ENCODE results near the gene FKBP3.
"Not testable (repeated sequence)": the region's sequence is repeated elsewhere in the genome, so short reads cannot be mapped to it uniquely, and the experiment has no call there.

The FKBP3 gene

DNA sequence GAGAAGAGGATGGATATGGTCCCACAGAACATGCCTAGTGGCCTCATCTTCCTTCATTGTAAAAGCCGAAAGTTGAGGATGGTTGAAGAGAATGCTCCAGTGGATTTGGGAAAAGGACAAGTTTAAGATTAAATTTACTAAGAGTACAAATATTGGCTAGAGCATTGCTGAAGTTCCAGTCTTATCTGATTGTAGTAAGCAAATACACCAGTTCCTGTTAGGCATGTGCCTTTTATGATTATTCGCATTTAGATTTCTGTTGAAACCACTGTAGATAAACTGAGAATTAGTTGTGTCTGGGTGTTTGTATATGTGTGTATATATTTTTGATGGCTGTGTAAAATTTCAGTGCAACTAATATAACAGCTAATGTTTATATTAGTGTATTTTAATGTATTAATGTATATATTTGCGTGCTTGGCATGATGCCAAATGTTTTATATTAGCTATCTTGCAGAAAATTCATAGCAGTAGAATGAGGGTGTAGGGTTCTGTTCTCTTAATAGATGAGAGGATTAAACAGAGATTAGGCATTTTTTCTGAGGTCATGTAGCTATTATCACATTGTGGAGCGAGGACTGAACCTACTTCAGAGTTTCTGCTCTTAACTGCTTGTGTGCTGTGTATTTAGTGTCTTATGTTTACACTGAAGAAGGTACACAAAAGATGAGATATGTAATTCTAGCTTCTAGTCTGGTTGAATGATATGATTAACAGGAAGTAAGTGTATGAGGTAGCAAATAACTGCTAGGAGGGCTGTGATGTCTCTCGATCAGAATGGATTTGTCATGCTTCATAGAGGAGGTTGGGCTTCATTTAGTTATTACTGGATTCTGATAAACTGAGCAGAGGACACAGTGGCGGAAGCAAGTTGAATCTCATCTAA, 21.1 kb downstream of the FKBP3 start:
- no peak for DNase-seq

DNA sequence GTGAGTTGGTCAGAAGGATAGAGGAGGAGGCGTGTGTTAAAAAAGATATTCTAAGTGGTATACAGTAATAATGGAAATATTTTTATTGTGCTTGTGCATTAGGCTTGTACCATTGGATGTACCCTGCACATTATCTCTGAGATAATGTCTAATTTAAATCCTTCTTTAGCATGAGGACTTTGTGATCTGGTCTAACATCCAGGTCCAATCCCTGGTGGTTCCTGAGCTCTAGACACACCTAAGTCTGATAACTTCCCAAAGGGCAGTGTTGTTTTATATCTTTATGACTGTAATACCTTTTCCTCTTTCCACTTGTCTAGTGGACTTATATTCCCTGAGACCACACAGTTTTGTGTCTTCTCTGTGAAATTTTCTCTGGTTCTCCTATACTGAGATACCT, 29.7 kb downstream of the FKBP3 start:
- no peak for DNase-seq

DNA sequence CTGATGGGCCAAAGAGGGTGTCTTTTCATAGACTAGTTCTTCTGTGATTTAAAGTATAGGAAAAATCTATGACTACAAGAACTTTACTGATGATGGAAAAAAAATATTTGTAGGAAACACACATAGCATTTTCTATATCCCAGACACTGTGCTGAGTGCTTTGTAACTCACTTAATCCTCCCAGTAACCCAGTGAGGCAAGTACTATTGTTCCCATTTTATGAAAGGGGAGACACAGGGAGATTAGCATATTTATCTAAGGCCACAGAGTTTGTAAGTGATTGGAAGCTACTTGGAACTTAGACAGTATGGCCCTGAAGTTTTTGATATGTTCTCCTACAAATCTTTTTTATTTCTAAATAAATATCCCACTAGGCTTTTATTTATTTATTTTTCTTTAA, 30.5 kb downstream of the FKBP3 start:
- DNase-seq: no peak

DNA sequence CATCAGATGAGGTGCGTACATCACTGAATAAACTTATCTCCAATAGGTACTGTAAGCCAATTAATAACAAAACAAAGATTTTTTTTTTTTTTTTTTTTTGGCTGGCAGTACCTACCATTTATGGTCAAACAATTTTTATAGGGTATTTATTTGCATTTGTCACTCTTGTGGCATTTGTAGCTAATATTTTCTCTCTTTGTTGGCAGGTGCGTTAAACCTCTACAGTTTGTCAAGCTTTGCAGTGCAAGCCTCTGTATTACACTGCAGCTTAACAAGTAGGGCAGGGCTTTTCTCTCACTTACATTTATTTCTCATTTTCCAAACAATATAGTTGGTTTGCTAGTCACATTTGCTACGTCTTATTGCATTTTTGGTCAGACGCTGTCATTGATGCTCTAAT, 38.1 kb downstream of the FKBP3 start:
- DNase-seq: no peak

DNA sequence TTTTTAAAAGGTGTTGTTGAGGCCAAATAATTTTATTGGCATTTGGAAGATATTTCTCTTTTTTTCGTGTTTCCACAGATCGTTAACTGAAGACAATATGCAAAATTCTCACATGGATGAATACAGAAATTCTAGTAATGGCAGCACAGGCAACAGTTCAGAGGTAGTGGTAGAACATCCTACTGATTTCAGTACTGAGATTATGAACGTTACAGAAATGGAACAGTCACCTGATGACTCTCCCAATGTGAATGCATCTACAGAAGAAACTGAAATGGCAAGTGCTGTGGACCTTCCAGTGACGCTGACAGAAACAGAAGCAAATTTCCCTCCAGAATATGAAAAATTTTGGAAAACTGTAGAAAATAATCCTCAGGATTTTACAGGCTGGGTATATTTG, 39.1 kb downstream of the FKBP3 start:
- DNase-seq: no peak

DNA sequence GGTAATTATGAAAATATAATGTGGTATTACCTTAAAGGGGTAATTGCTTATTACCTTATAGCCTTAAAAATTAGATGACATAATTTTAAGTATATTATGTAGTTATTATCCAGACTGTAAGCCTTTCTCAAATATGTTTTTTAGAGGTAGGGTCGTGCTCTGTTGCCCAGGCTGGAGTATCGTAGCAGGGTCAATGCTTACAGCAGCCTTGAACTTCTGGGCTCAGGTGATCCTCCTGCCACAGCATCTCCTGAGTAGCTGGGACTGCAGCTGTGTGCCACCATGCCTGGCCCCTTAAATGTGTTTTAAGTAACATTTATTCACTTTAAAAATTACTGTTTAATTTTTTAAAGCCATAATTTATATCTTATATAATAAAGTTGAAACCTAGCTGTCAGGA, 40.0 kb downstream of the FKBP3 start:
- no peak for DNase-seq

DNA sequence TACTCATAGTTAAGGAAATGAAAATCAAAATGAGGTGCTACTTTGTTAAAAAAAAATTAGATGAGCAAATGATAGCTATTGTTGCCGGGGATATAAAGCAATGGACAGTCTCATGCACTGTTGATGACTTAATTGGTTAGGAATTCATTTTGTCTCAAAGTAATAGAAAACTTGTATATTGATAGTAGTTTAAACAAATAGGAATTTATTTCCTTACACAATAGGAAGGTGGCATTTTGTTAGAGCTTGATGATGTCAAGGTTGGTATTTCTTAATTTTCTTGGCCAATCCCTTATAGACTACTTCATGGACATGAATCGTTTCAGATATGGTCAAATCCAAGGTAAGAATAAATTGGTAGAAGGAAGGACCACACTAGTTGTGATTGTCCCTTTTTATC, 42.6 kb downstream of the FKBP3 start:
- no peak for DNase-seq

DNA sequence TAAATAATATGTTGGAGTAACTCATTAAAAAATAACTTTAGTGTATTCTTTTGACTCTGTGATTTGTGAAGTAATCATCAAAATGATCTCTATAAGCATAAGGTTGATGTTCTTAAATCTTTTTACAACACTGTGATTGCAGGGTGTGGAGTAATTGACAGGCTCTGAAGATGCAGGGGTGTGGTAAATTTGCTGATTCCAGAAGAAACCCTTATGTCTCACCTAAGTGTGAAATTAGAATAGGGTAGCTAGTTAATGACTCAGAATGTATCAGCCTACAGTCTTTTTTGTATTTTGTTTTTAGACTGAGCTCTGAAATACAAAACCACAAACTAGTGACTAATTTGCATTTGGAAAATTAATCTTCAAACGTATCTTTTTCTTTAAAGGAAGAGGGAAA, 44.5 kb downstream of the FKBP3 start:
- no peak for DNase-seq

DNA sequence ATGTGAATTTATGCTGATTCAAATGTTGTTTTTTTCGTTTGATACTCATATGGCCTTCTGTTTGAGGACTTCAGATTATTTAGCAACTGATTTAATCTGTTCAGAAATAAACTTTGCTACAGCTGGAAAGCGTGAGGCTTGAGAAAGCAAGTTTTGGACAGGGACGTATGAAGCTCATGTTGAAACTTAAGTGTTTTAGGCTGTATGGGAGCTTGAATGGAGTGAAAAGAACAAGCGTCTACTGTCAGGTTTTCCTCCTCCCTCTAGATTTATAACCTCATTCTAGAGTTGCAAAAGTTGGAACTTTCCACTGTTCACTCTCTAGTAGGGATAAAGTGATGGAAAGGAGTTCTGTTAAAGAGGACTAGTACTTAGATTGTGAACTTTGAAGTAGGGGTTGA, 49.3 kb downstream of the FKBP3 start:
- DNase-seq: no peak

DNA sequence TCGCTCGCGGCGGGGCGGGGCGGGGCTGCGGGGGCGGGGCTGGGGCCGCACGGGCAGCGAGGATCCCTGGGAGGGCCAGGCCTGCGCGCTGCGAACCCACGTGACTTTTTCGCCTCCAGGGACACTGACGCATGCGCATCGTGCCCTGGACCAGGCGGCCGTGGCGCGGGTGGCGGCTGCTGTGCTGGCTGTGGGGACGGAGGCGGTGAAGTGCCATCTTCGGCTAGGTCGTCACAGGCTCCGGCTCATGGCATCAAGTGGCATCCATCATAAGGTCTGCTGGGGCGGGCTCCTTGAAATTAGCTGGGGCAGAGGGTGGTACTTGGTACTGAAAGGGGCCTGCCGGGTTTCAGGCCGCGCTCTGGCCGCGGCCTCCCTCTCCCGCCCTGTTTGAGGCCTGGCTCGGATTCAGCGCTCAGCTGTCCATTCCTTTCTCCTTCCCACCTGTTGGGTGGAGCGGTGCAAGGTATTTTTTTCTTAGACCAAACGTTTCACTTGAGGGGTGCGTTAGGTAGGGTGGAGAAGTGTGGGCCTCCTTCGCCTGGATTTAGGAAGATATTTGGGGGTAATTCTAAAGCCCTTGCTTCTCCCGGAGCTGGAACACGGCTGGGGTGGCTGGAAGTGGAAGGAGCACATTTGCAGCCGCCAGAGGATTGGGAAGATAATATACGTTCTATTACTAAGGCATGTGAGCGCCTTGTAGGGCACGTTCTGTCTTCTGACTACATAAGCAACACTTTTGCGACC, 50.1 kb downstream of the FKBP3 start, which contains the start of gene PRPF39:
Gene PRPF39 (plus strand): TSS at position 141 of the 747 bp plus-strand sequence. CDS start 11,124 bp downstream, outside the sequence.
- DNase-seq: peak; percentile 81 to 88

DNA sequence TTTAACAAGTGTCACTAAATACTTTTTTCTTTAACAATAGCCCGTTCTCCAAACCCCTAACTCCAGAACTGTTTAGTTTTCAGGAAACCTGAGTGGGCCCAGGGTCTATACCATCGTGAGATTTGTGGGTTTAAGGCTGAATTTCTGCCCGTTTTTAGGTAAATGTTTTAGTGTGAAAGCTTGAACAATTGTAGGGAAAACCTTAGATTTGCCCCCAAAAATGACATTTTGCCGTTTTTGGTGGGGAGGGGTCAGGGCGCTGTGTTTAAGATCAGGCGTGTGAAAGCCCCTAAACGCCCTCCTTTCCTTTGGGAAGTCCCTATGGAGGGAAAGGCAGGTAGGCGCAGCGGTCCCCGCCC, 50.7 kb downstream of the FKBP3 start:
- DNase-seq: no peak

DNA sequence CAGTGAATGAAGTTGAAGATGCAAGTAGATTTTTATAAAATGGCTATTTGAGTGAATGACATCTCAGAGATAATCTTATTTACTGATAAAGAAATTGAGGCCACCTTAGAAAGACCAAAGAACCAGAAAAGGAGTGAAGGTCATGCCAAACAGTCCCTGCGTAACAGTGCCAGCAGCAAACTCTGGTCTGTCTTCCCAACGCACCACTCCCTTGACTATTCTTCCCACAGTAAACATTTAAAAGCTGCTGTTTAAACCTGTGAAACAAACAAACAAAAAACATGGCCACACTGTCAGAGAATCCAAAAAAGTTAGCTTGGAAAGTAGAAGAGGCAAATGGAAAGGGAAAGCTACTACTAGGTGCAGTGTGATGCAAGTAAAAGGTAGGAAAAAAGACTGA, 51.9 kb downstream of the FKBP3 start:
- DNase-seq: no peak

DNA sequence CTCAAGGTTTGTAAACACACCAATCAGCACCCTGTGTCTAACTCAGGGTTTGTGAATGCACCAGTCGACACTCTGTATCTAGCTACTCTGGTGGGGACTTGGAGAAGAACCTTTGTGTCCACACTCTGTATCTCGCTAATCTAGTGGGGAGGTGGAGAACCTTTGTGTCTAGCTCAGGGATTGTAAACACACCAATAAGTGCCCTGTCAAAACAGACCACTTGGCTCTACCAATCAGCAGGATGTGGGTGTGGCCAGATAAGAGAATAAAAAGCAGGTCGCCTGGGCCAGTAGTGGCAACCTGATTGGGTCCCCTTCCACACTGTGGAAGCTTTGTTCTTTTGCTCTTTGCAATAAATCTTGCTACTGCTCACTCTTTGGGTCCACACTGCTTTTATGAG, 53.2 kb downstream of the FKBP3 start:
- DNase-seq: not testable (repeated sequence)

DNA sequence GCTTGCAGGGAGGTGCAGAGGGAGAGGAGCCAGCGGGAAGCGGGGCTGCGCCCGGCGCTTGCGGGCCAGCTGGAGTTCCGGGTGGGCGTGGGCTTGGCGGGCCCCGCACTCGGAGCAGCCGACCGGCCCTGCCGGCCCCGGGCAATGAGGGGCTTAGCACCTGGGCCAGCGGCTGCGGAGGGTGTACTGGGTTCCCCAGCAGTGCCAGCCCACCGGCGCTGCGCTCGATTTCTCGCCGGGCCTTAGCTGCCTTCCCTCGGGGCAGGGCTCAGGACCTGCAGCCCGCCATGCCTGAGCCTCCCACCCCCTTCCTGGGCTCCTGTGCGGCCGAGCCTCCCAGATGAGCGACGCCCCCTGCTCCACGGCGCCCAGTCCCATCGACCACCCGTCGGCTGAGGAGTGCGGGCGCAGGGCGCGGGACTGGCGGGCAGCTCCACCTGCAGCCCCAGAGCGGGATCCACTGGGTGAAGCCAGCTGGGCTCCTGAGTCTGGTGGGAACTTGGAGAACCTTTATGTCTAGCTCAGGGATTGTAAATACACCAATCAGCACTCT, 53.8 kb downstream of the FKBP3 start:
- not testable (repeated sequence) for DNase-seq

DNA sequence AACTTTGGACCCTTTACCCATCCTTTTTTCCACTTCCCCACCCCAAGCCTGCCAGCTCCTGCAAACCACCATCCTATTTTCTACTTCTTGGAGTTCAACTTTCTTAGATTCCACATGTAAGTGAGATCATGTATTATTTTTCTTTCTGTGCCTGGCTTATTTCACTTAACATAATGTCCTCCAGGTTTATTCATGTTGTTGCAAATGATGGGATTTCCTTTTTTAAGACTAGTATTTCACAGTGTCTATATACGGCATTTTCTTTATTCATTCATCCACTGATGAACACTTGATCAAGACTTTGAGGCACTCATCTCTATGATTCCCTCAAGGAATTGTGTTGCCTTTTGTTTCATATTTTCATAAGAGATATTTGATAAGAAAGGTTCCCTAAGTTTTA, 56.0 kb downstream of the FKBP3 start:
- DNase-seq: no peak

DNA sequence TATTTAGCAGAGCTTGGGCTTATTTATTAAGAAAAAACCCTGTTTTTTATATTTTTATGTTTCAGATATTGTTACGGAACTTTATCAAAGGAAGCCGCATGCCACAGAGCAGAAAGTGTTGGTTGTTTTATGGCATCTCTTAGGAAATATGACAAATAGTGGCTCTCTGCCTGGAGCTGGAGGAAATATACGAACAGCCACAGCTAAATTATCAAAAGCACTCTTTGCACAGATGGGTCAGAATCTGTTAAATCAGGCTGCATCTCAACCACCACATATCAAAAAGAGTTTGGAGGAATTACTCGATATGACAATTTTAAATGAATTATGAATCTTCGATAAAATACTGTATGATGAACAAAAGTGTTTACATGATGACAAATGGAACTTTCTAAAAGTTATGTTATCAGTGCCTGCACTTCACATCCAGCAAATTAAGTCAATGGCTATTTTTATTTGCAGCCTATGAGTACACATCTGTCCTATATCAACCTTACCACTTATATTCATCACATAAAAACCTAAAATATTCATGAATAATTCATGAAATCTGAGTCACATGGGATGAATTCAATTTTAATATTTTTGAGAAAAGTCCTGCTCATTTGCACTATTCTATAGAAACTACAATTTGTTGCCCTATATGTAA, 60.9 kb downstream of the FKBP3 start:
- DNase-seq: no peak

DNA sequence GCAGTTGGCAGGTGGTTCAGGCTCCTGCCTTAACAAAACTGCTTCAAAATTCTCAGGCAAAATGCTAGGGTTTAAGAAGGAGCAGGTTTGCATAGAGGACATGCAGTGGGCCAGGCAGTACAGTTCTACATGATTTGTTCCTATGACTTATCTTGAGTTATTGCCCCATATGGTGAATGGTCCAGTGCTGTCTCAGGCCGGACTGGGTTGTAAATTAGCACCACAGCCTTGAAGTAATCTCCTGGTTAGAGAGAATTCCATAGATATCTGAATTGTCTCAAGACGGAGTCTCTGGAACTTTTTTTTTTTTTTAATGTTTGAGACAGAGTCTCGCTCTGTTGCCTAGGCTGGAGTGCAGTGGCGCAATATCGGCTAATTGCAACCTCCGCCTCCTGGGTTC, 62.2 kb downstream of the FKBP3 start:
- DNase-seq: no peak

DNA sequence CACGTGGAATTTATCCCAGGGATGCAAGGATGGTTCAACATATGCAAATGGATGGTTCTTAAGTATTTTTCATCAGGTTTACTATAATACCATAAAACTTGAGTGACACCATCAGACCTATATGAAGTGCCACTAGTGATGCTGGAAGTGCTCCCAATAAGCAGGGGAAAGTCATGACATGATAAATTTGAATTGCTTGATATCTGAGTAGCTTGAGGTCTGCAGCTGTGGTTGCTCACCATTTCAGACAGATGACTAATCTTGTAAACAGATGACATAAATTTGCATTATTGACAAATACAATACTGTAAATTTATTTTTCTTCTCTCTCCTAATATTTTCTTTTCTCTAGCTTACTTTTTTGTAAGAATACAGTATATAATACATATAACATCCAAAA, 64.1 kb downstream of the FKBP3 start:
- no peak for DNase-seq

DNA sequence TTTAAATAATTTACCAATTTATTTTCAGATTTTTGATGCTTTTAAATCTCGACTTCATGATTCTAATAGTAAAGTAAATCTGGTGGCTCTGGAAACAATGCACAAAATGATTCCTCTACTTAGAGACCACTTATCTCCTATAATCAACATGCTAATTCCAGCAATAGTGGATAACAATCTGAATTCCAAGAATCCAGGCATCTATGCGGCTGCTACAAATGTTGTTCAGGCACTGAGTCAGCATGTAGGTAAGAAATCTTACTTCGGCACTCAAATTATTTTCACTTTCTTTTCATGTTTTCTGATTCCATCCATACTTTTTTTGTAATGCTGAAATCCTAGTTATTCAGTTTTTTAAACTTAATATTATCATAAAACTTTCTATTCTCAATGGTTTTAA, 65.9 kb downstream of the FKBP3 start:
- DNase-seq: no peak

DNA sequence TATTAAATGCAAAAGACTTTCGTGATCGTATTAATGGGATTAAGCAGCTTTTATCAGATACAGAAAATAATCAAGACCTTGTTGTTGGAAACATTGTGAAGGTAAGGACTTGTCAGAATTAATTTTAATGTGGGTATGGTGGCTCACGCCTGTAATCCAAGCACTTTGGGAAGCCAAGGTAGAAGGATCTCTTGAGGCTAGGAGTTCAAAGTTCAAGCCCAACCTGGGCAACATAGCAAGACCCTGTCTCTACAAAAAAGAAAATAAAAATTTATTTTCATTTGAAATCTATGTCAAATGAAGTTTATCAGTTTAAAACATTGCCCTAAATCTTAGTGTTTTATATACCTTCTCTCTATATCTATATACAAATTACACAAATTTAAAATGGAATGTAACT, 67.6 kb downstream of the FKBP3 start:
- DNase-seq: no peak

DNA sequence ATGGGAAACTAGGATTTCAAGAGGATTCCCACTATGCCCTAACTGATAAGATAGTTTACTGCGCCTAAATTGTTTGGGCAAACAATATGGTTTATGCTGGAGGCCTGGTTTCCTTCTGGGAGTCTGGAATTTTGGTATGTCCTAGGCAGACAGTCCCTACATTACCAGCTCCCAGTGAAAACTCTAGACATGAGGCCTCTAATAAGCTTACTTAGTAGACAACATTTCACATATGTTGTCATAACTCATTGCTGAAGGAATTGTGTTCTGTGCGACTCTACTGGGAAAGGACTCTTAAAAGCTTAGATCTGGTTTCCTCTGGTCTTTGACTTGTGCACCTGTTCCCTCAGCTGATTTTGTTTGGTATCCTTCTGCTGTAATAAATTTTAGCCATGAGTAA, 68.3 kb downstream of the FKBP3 start:
- DNase-seq: no peak
